Measurements from ENCODE around the gene GRIA3.

GRIA3 gene

GRCh38 chrX:123170546-123170945 is 13.5 kb upstream of the GRIA3 start:
- no peak overlapping the region for H3K4me3 ChIP-seq (ENCODE audit: low read depth in 1 of 5, low read length in 5 of 5)

GRCh38 chrX:123171781-123172180 is 12.3 kb upstream of the GRIA3 start:
- no peaks in the 10 kb centered on the region for H3K9me3 ChIP-seq (ENCODE audit: control insufficient read depth in 5 of 5, low read length in 5 of 5)
- no peak overlapping the region for H3K4me3 ChIP-seq (ENCODE audit: low read depth in 1 of 5, low read length in 5 of 5)
- no peaks in the 10 kb centered on the region for H3K36me3 ChIP-seq (ENCODE audit: control insufficient read depth in 5 of 5, insufficient read depth in 5 of 5, low read length in 5 of 5)
- no peaks in the 10 kb centered on the region for H3K4me1 ChIP-seq (ENCODE audit: control insufficient read depth in 5 of 5, insufficient read depth in 5 of 5, low read length in 5 of 5)
- peaks cover 0 to 3% (median 0%) of the 10 kb centered on the region in 5 donors for H3K27me3 ChIP-seq (ENCODE audit: control insufficient read depth in 5 of 5, insufficient read depth in 4 of 5, low read length in 5 of 5)
- no peak overlapping the region for H3K27ac ChIP-seq (ENCODE audit: low read depth, low read length)
- H3K9ac ChIP-seq (ENCODE audit: low read length in 5 of 5), result no peak overlapping the region

More at GRCh38 chrX:123170546-123170945, 13.5 kb upstream of the GRIA3 start:
- Histone ChIP-seq H3K27ac (ENCODE audit: low read depth, low read length) (no peak overlapping the region), H3K9ac (ENCODE audit: low read length in 5 of 5) (no peak overlapping the region), H3K27me3 (ENCODE audit: control insufficient read depth in 5 of 5, insufficient read depth in 4 of 5, low read length in 5 of 5) (peaks cover 0 to 3% (median 0%) of the 10 kb centered on the region in 5 donors), H3K4me1 (ENCODE audit: control insufficient read depth in 5 of 5, insufficient read depth in 5 of 5, low read length in 5 of 5) (no peaks in the 10 kb centered on the region), H3K9me3 (ENCODE audit: control insufficient read depth in 5 of 5, low read length in 5 of 5) (peaks cover 0 to under 1% (median 0%) of the 10 kb centered on the region in 5 donors), H3K36me3 (ENCODE audit: control insufficient read depth in 5 of 5, insufficient read depth in 5 of 5, low read length in 5 of 5) (no peaks in the 10 kb centered on the region)

GRCh38 chrX:123172869-123173268 is 11.2 kb upstream of the GRIA3 start:
- no peak overlapping the region for H3K4me3 ChIP-seq (ENCODE audit: low read depth in 1 of 5, low read length in 5 of 5)

GRCh38 chrX:123173833-123174232 is 10.2 kb upstream of the GRIA3 start:
- peaks cover 0 to 5% (median 0%) of the 10 kb centered on the region in 5 donors for H3K27me3 ChIP-seq (ENCODE audit: control insufficient read depth in 5 of 5, insufficient read depth in 4 of 5, low read length in 5 of 5)
- no peak overlapping the region for H3K27ac ChIP-seq (ENCODE audit: low read depth, low read length)
- no peaks in the 10 kb centered on the region for H3K36me3 ChIP-seq (ENCODE audit: control insufficient read depth in 5 of 5, insufficient read depth in 5 of 5, low read length in 5 of 5)
- H3K9ac ChIP-seq (ENCODE audit: low read length in 5 of 5), result no peak overlapping the region
- no peak overlapping the region for H3K4me3 ChIP-seq (ENCODE audit: low read depth in 1 of 5, low read length in 5 of 5)
- H3K9me3 ChIP-seq (ENCODE audit: control insufficient read depth in 5 of 5, low read length in 5 of 5), result peaks cover 0 to 6% (median 0%) of the 10 kb centered on the region in 5 donors
- H3K4me1 ChIP-seq (ENCODE audit: control insufficient read depth in 5 of 5, insufficient read depth in 5 of 5, low read length in 5 of 5), result no peaks in the 10 kb centered on the region

More at GRCh38 chrX:123172869-123173268, 11.2 kb upstream of the GRIA3 start:
- H3K36me3 ChIP-seq (ENCODE audit: control insufficient read depth in 5 of 5, insufficient read depth in 5 of 5, low read length in 5 of 5), result no peaks in the 10 kb centered on the region
- no peak overlapping the region for H3K9ac ChIP-seq (ENCODE audit: low read length in 5 of 5)
- no peak overlapping the region for H3K27ac ChIP-seq (ENCODE audit: low read depth, low read length)
- no peaks in the 10 kb centered on the region for H3K4me1 ChIP-seq (ENCODE audit: control insufficient read depth in 5 of 5, insufficient read depth in 5 of 5, low read length in 5 of 5)
- H3K27me3 ChIP-seq (ENCODE audit: control insufficient read depth in 5 of 5, insufficient read depth in 4 of 5, low read length in 5 of 5), result peaks cover 0 to 3% (median 0%) of the 10 kb centered on the region in 5 donors
- peaks cover 0 to 4% (median 0%) of the 10 kb centered on the region in 5 donors for H3K9me3 ChIP-seq (ENCODE audit: control insufficient read depth in 5 of 5, low read length in 5 of 5)

GRCh38 chrX:123175366-123176122 is 8.5 kb upstream of the GRIA3 start:
- peaks cover 0 to 6% (median 0%) of the 10 kb centered on the region in 5 donors for H3K9me3 ChIP-seq (ENCODE audit: control insufficient read depth in 5 of 5, low read length in 5 of 5)
- H3K36me3 ChIP-seq (ENCODE audit: control insufficient read depth in 5 of 5, insufficient read depth in 5 of 5, low read length in 5 of 5), result no peaks in the 10 kb centered on the region
- H3K4me1 ChIP-seq (ENCODE audit: control insufficient read depth in 5 of 5, insufficient read depth in 5 of 5, low read length in 5 of 5), result no peaks in the 10 kb centered on the region
- H3K4me3 ChIP-seq (ENCODE audit: low read depth in 1 of 5, low read length in 5 of 5), result no peak overlapping the region
- H3K27me3 ChIP-seq (ENCODE audit: control insufficient read depth in 5 of 5, insufficient read depth in 4 of 5, low read length in 5 of 5), result peaks cover 0 to 5% (median 0%) of the 10 kb centered on the region in 5 donors
- H3K27ac ChIP-seq (ENCODE audit: low read depth, low read length), result no peak overlapping the region
- no peak overlapping the region for H3K9ac ChIP-seq (ENCODE audit: low read length in 5 of 5)

GRCh38 chrX:123181233-123181914 is 2.7 kb upstream of the GRIA3 start:
- peaks cover 0 to 6% (median 0%) of the 10 kb centered on the region in 5 donors for H3K9me3 ChIP-seq (ENCODE audit: control insufficient read depth in 5 of 5, low read length in 5 of 5)
- no peak overlapping the region for H3K27ac ChIP-seq (ENCODE audit: low read depth, low read length)
- H3K4me1 ChIP-seq (ENCODE audit: control insufficient read depth in 5 of 5, insufficient read depth in 5 of 5, low read length in 5 of 5), result peaks cover 0 to 12% (median 6%) of the 10 kb centered on the region in 5 donors
- peaks cover 10 to 23% (median 18%) of the 10 kb centered on the region in 5 donors for H3K27me3 ChIP-seq (ENCODE audit: control insufficient read depth in 5 of 5, insufficient read depth in 4 of 5, low read length in 5 of 5)
- H3K36me3 ChIP-seq (ENCODE audit: control insufficient read depth in 5 of 5, insufficient read depth in 5 of 5, low read length in 5 of 5), result no peaks in the 10 kb centered on the region
- H3K9ac ChIP-seq (ENCODE audit: low read length in 5 of 5), result no peak overlapping the region
- no peak overlapping the region for H3K4me3 ChIP-seq (ENCODE audit: low read depth in 1 of 5, low read length in 5 of 5)

- Histone ChIP-seq H3K36me3 (ENCODE audit: control insufficient read depth in 5 of 5, insufficient read depth in 5 of 5, low read length in 5 of 5) (no peaks in the 10 kb centered on the region), H3K4me3 (ENCODE audit: low read depth in 1 of 5, low read length in 5 of 5) (peak overlapping the region in 4 of 5 donors; percentile 31 to 53 (median 44)), H3K9ac (ENCODE audit: low read length in 5 of 5) (no peak overlapping the region), H3K9me3 (ENCODE audit: control insufficient read depth in 5 of 5, low read length in 5 of 5) (no peaks in the 10 kb centered on the region), H3K27ac (ENCODE audit: low read depth, low read length) (no peak overlapping the region), H3K27me3 (ENCODE audit: control insufficient read depth in 5 of 5, insufficient read depth in 4 of 5, low read length in 5 of 5) (peaks cover 10 to 23% (median 18%) of the 10 kb centered on the region in 5 donors), H3K4me1 (ENCODE audit: control insufficient read depth in 5 of 5, insufficient read depth in 5 of 5, low read length in 5 of 5) (peaks cover 0 to 12% (median 6%) of the 10 kb centered on the region in 5 donors)
These were observed 793 bp downstream of the GRIA3 start for GRCh38 chrX:123184866-123185276.

GRCh38 chrX:123185721-123186120 is 1.6 kb downstream of the GRIA3 start:
- peaks cover 10 to 25% (median 18%) of the 10 kb centered on the region in 5 donors for H3K27me3 ChIP-seq (ENCODE audit: control insufficient read depth in 5 of 5, insufficient read depth in 4 of 5, low read length in 5 of 5)
- H3K36me3 ChIP-seq (ENCODE audit: control insufficient read depth in 5 of 5, insufficient read depth in 5 of 5, low read length in 5 of 5), result no peaks in the 10 kb centered on the region
- H3K4me3 ChIP-seq (ENCODE audit: low read depth in 1 of 5, low read length in 5 of 5), result peak overlapping the region in 2 of 5 donors; percentile 19 to 31
- no peak overlapping the region for H3K27ac ChIP-seq (ENCODE audit: low read depth, low read length)
- H3K4me1 ChIP-seq (ENCODE audit: control insufficient read depth in 5 of 5, insufficient read depth in 5 of 5, low read length in 5 of 5), result peaks cover 0 to 12% (median 6%) of the 10 kb centered on the region in 5 donors
- no peak overlapping the region for H3K9ac ChIP-seq (ENCODE audit: low read length in 5 of 5)
- no peaks in the 10 kb centered on the region for H3K9me3 ChIP-seq (ENCODE audit: control insufficient read depth in 5 of 5, low read length in 5 of 5)

GRCh38 chrX:123186801-123187200 is 2.7 kb downstream of the GRIA3 start:
- H3K4me1 ChIP-seq (ENCODE audit: control insufficient read depth in 5 of 5, insufficient read depth in 5 of 5, low read length in 5 of 5), result peaks cover 0 to 12% (median 6%) of the 10 kb centered on the region in 5 donors
- no peaks in the 10 kb centered on the region for H3K36me3 ChIP-seq (ENCODE audit: control insufficient read depth in 5 of 5, insufficient read depth in 5 of 5, low read length in 5 of 5)
- peaks cover 7 to 25% (median 17%) of the 10 kb centered on the region in 5 donors for H3K27me3 ChIP-seq (ENCODE audit: control insufficient read depth in 5 of 5, insufficient read depth in 4 of 5, low read length in 5 of 5)
- no peak overlapping the region for H3K9ac ChIP-seq (ENCODE audit: low read length in 5 of 5)
- H3K4me3 ChIP-seq (ENCODE audit: low read depth in 1 of 5, low read length in 5 of 5), result no peak overlapping the region
- no peak overlapping the region for H3K27ac ChIP-seq (ENCODE audit: low read depth, low read length)
- H3K9me3 ChIP-seq (ENCODE audit: control insufficient read depth in 5 of 5, low read length in 5 of 5), result no peaks in the 10 kb centered on the region

- no peak overlapping the region for H3K9ac ChIP-seq (ENCODE audit: low read length in 5 of 5)
- H3K27ac ChIP-seq (ENCODE audit: low read depth, low read length), result no peak overlapping the region
- H3K9me3 ChIP-seq (ENCODE audit: control insufficient read depth in 5 of 5, low read length in 5 of 5), result no peaks in the 10 kb centered on the region
- no peaks in the 10 kb centered on the region for H3K36me3 ChIP-seq (ENCODE audit: control insufficient read depth in 5 of 5, insufficient read depth in 5 of 5, low read length in 5 of 5)
- no peak overlapping the region for H3K4me3 ChIP-seq (ENCODE audit: low read depth in 1 of 5, low read length in 5 of 5)
- H3K4me1 ChIP-seq (ENCODE audit: control insufficient read depth in 5 of 5, insufficient read depth in 5 of 5, low read length in 5 of 5), result peaks cover 0 to 12% (median 6%) of the 10 kb centered on the region in 5 donors
- H3K27me3 ChIP-seq (ENCODE audit: control insufficient read depth in 5 of 5, insufficient read depth in 4 of 5, low read length in 5 of 5), result peaks cover 1 to 21% (median 13%) of the 10 kb centered on the region in 5 donors
These were observed 4.0 kb downstream of the GRIA3 start for GRCh38 chrX:123188081-123188480.

Data from subcutaneous abdominal adipose tissue (tissue), 5 donors.